T-helper 1 cell treated with Interleukin-12 subunit alpha and Interleukin-12 subunit beta and Interleukin-4 antibody, amounts not matched to agents 30 ng/mL and 1 ng/mL, for 36 hours (primary cell): Measurements from ENCODE around the gene USP5. TPM values are rescaled to one million over a fixed set of nuclear protein-coding genes. Genes with fewer than 3 reads are reported as not detected.

Source experiments
- intact Hi-C: fragments of 100-400 bp; cut with micrococcal nuclease; formaldehyde crosslinking; loops from one replicate; pipeline ENCODE4 v1.15.1; 2024
- total RNA-seq: library from RNA; stranded (reverse); gene quantifications from 2 replicates; pipeline ENCODE4 v1.2.3, GENCODE V29; 2022

Gene USP5, protein sequence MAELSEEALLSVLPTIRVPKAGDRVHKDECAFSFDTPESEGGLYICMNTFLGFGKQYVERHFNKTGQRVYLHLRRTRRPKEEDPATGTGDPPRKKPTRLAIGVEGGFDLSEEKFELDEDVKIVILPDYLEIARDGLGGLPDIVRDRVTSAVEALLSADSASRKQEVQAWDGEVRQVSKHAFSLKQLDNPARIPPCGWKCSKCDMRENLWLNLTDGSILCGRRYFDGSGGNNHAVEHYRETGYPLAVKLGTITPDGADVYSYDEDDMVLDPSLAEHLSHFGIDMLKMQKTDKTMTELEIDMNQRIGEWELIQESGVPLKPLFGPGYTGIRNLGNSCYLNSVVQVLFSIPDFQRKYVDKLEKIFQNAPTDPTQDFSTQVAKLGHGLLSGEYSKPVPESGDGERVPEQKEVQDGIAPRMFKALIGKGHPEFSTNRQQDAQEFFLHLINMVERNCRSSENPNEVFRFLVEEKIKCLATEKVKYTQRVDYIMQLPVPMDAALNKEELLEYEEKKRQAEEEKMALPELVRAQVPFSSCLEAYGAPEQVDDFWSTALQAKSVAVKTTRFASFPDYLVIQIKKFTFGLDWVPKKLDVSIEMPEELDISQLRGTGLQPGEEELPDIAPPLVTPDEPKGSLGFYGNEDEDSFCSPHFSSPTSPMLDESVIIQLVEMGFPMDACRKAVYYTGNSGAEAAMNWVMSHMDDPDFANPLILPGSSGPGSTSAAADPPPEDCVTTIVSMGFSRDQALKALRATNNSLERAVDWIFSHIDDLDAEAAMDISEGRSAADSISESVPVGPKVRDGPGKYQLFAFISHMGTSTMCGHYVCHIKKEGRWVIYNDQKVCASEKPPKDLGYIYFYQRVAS
- 110 and 115 TPM in 2 replicates for total RNA-seq

DNA sequence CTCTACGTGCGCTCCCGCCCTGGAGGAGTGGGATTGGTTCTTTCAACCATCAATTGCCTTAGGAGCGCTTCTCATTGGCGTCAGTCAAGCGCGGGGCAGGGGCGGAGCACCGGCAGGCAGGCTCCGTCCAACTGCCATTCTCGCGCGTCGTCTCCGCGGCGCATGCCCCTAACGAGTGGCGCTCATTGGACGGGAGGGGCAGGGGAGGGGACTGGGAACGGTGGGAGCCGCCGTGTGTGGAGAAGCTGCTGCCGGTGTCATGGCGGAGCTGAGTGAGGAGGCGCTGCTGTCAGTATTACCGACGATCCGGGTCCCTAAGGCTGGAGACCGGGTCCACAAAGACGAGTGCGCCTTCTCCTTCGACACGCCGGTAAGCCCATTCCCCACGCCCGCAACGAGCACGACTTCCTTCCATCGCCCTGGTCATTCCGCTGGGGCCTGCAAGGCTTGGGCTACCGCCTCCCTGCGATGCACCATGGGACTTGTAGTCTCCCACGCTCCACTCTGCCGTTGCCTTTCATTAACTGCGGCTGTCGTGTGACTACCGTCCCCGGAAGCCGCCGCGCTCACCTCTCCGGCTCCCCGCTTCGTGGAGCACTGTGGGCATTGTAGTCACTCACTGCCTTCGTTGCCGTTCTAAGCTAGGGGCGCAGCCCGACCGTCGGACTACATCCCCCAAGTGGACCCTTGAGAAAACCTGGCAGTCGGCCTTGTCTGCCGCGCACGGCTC, at the start of gene USP5:
Gene USP5, plus strand, starts transcription at position 230 of the 730 bp plus-strand sequence. Its CDS starts 30 bp downstream, at position 260.
- intact Hi-C loops = loop anchor here (1.0 to 5.0 kb wide), 24 partner anchors 15 to 1085 kb away; partner anchors contain the start of genes C12orf57, CD4, CHD4 and CLSTN3

DNA sequence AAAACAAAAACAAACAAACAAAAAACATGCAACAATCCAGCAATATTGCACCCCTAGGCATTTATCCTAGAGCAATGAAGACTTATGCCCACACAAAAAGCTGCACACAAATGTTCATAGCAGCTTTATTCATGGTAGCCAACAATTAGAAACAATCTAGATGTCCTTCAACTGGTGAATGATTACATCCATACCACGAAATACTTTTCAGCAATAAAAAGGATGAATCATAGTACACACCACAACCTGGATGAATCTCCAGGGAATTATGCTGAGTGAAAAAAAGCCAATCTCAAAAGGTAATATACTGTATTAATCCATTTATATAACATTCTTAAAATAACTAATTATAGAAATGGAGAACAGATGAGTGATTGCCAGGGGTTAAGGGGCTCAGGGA, 44.8 kb upstream of the USP5 start:
- intact Hi-C loops = no loop called here

DNA sequence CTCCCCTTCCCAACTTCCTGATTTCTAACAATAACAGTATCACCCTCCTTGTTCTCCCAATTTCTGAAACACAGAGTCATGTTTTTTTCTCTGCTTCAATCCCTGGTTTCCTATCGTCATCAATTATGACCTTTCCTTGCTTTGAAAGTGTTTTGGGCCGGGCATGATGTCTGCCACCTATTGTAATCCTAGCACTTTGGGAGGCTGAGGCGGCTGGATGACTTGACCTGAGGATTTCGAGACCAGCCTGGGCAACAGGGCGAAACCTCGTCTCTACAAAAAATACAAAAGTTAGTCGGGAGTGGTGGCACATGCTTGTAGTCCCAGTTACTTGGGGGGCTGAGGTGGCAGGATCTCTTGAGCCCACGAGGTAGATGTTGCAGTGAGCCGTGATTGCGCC, 42.9 kb upstream of the USP5 start:
- intact Hi-C loops = loop anchor here (2.0 kb wide), 1 partner anchor 16 kb away; no protein-coding TSS in a partner anchor

DNA sequence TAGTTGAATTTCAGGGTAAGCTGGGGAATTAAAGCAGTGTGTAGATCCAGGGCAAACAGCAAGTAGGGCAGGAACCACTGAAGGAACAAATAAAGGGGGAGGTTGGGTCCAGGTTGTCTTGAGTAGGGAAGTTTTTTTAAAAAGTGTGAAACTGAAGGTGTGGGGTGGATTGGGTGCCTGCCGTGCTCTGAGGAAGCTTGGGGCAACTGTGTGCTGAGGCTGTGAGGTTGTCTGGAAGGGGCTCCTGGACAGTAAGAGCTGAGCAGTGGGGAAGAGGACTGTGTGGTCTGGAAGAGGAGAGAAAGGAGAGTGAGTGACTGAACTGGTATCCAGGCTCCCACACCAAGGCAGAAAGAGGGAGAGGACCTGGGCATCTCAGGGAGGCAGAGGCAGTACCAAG, 41.2 kb upstream of the USP5 start:
- intact Hi-C loops = no loop called here

DNA sequence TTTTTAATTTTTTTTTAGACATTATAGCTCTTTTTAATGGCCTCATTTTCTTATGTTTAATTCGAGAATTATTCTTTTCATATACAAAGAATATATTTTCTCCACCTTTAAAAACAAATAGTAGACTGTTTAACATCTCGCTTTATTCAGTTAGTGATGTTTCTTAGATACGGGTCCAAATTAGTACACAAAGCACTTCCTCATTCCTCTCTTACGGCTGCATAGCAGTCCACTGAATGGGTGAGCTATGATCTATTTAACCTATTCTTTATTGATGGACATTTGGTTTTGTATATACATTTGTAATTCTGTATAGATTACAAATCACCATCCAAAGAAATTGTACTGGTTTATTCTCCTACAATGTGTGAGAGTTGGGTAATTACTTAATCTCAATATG, 38.6 kb upstream of the USP5 start:
- intact Hi-C loops = no loop called here

DNA sequence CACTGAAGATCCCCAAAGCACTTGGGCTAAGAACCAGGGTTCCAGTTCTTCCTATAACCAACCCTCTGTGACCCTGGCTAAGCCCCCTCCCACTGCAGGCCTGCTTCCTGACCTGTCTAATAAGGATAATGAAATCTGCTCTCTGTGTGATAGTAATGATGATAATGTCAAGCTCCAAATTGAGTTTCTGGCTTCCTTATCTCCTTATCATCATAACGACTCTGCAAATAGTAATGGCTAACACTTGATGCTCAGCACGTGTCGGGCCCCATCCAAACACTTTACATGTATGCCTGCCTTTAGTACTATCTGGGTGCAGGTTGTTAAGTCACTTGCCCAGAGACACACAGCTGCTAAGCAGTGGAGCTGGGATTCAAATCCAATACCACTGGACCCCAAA, 35.4 kb upstream of the USP5 start:
- intact Hi-C loops = no loop called here

DNA sequence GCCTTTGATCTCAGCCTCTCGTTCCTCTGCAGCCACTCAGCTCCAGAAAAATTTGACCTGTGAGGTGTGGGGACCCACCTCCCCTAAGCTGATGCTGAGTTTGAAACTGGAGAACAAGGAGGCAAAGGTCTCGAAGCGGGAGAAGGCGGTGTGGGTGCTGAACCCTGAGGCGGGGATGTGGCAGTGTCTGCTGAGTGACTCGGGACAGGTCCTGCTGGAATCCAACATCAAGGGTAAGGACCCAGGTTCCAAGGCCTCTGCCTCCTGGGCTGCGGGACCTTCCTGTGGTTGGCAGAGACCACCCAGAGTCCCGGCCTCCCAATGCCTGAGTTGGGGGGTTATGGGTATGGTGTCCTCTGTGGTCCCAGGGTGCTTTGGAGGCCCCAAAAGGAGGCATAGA, 34.9 kb upstream of the USP5 start:
- intact Hi-C loops = no loop called here

DNA sequence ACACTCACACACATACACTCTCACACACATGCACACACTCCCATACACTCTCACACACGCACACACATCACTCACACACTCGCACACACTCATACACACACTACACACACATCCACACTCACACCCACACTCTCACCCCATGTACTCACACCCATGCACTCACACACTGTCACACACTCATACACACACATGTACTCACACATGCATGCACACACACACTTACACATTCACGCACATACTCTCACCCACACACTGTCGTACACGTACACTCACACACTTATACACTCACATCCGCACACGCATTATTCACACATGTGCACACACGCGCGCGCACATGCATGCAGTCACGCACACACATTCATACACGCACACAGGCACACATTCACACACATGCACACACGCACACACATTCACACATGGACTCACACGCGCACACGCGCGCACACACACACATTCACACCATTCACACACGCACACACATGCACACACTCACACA, 34.2 kb upstream of the USP5 start:
- intact Hi-C loops = no loop called here

DNA sequence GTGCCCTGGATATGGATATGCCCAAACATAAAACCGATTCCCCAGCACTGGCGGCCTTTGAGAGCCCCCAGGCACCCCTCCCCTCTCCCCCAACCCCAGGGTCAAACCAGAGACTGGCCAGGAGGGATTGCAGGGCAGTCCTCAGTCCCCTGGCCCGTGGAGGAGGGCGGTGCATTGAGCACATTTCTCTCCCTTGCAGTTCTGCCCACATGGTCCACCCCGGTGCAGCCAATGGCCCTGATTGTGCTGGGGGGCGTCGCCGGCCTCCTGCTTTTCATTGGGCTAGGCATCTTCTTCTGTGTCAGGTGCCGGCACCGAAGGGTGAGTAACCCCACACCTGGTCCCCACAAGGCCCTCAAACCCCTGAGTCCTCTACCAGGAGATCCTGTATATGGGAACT, 33.7 kb upstream of the USP5 start:
- intact Hi-C loops = no loop called here

DNA sequence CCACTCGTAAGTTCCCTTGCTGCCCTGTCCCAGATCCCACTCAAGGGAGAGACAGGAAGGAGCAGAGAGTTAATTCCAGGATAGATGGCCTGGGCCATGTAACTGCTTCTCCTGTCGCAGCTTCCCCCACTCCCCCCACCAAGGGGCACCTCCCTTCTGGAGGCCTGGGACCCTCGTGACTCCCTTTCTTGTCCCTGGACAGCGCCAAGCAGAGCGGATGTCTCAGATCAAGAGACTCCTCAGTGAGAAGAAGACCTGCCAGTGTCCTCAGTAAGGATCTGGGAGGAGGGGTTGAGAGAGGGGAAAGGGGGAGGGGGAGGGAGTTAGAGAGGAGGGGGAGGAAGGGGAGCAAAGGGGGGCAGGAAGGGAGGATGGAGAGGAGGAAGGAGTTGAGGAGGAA, 33.3 kb upstream of the USP5 start:
- intact Hi-C loops = no loop called here

DNA sequence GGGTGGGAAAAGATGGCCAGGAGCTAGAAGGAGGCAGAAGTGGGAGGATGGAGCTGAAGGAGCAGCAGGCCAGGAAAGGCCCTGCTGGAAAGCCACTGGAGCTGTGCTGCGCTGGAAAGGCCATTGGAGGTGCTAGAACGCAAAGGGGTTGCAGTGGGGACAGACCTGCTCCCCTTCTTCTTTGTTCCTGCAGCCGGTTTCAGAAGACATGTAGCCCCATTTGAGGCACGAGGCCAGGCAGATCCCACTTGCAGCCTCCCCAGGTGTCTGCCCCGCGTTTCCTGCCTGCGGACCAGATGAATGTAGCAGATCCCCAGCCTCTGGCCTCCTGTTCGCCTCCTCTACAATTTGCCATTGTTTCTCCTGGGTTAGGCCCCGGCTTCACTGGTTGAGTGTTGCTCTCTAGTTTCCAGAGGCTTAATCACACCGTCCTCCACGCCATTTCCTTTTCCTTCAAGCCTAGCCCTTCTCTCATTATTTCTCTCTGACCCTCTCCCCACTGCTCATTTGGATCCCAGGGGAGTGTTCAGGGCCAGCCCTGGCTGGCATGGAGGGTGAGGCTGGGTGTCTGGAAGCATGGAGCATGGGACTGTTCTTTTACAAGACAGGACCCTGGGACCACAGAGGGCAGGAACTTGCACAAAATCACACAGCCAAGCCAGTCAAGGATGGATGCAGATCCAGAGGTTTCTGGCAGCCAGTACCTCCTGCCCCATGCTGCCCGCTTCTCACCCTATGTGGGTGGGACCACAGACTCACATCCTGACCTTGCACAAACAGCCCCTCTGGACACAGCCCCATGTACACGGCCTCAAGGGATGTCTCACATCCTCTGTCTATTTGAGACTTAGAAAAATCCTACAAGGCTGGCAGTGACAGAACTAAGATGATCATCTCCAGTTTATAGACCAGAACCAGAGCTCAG, 32.6 kb upstream of the USP5 start:
- intact Hi-C loops = no loop called here

DNA sequence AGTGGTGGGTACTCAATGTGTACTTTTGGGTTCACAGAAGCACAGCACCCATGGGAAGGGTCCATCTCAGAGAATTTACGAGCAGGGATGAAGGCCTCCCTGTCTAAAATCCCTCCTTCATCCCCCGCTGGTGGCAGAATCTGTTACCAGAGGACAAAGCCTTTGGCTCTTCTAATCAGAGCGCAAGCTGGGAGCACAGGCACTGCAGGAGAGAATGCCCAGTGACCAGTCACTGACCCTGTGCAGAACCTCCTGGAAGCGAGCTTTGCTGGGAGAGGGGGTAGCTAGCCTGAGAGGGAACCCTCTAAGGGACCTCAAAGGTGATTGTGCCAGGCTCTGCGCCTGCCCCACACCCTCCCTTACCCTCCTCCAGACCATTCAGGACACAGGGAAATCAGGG, 31.8 kb upstream of the USP5 start:
- intact Hi-C loops = no loop called here

DNA sequence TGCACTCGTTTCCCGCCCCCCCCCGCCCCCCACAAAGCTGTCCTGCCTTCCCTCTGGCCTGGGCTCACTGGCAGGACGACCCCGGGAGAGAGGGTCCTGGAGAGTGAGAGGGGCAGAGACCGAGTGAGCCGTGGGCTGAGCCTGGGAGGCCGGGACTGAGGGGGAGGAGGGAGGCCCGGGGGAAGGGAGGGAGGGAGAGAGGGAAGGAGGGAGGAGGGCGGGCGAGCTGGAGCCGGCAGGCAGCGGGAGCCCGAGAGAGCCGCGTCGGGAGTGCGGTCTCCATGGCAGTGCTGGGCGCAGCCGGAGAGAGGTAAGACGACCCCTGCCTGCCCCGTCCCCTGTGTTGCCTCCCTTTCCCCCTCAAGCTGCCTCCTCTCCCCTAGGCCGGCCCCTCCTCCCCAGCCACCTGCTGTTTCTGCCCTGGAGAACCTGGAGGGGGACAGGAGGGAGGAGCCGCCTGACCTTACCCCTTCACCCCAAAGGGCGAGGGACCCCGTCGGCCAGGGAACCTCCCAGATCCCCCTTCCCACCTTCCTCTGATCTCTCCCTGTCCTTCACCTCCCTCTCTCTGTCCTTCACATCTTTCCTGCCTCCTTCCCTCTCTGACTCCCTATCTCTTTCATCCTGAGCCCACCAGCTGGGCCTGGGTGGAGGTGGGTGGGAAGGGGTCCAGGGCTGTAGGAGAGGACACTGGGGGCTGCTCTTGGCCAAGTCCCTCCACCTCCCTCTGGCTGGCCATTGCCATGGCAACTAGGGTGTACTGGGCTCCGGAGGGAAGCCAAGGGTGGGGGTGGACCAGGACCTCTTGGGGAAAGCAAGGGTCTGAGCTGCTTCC, 30.1 kb upstream of the USP5 start, which contains the start of gene GPR162:
Gene GPR162, plus strand, starts transcription at position 231 of the 835 bp plus-strand sequence. CDS start 2,078 bp downstream, outside the sequence.
- intact Hi-C loops = no loop called here

DNA sequence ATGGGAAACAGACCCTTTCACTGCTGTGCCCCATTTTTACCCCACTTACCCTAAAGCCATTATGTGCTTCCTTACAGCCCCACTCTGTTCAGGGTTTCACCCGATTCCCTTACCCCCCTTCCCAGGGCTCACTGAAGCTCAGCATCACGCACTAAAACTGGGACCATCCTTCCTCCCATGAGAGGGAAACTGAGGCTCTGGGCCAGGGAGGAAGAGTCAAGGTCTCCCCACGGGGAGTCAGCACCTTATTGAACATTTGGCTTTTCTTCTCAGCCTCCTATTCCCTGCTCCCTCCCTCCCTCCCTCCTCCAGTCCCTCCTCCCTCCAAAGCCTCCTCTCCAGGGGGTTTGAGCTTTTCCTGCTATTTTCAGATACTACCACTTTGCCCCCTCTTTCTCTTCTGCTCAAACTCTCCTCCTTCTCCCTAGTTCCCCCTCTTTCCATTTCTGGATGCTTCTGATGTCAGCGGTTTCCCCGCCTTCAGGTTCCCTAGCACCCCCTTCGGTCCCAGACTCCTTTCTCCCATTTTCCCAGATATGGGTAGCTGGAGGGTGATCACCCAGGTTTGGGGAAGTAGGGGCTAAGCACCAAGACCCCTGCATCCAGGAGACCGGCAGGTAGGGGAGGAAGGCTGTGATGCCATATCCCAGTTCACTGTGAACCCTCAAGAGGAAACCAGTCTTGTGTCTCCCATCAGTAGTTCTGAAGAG, 29.4 kb upstream of the USP5 start:
- intact Hi-C loops = no loop called here

DNA sequence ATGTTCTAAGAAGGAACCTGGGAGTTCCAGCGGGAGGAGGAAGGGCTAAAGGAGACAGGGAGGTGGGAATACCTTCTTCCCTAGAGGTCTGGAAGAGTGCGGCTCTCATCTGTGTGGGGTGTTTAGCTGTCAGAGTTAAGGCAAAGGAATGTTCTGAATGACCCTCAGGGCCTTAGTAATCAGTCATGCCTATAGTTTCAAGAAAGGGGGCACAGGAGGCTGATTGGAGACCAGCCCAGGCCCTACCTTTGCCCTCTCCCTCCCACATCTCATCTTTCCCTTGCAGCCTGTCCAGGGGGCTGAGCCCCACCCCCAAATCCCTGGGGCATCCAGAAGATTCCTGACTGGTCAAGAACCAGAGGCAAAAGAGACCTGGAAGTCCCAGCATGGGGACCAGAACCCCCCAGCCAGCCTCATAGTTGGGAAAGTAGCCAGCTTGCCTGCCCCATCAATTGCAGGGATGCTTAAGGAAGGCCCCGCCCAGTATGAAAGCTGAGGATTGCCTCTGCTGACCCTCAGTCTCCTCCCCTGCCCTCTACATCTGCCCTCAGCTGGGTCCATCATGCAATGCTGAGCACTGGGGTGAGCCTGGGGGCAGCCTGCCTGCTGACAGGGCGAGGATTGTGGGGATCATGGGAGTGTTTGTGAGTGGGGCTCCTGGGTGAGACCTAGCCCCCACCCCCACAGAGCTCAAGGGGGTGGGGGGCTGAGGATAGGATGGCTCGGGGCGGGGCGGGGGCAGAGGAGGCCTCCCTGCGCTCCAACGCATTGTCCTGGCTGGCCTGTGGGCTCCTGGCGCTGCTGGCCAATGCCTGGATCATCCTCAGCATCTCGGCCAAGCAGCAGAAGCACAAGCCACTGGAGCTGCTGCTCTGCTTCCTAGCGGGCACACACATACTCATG, 28.5 kb upstream of the USP5 start:
- intact Hi-C loops = loop anchor here (2.0 kb wide), 1 partner anchor 31 kb away; no protein-coding TSS in a partner anchor

DNA sequence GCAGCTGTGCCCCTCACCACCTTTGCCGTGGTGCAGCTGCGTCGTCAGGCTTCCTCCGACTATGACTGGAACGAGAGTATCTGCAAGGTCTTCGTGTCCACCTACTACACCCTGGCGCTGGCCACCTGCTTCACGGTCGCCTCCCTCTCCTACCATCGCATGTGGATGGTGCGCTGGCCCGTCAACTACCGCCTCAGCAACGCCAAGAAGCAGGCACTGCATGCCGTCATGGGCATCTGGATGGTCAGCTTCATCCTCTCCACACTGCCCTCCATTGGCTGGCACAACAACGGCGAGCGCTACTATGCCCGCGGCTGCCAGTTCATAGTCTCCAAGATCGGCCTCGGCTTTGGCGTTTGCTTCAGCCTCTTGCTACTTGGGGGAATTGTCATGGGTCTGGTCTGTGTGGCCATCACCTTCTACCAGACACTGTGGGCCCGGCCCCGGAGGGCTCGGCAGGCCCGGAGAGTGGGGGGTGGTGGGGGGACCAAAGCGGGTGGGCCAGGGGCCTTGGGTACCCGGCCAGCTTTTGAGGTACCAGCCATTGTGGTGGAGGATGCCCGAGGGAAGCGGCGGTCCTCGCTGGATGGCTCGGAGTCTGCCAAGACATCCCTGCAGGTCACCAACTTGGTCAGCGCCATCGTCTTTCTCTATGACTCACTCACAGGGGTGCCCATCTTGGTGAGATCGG, 27.7 kb upstream of the USP5 start:
- intact Hi-C loops = loop anchor here (2.0 kb wide), 1 partner anchor 31 kb away; no protein-coding TSS in a partner anchor

DNA sequence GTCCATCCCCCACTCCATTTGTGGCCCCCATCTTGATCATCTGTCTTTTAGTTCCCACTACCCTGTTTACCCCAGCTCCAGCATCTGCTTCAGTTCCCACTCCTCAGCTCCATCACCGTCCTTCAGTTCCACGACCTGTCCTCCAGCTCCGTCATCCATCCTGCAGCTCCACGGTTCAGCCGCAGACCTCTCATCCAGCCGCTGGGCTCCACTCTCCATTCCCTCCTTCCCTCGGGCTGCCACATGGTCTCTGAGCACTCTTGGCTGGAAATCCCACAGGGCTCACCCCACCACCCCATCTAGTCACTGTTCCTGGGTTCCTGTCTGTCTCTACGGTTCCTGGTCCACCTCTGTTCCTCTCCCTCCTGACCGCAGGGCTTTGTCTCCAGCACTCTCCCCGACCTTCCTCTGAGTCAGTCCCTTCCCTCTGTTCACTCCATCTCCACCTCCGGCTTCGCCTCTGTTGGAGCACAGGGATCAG, 27.0 kb upstream of the USP5 start:
- intact Hi-C loops = loop anchor here (1.0 to 2.0 kb wide), 6 partner anchors 32 to 208 kb away; partner anchors contain the start of gene MLF2
